AG04450 (cell line): ENCODE results near the gene SHANK1. TPM values are rescaled to one million over a fixed set of nuclear protein-coding genes. Genes with fewer than 3 reads are reported as not detected.

Experiments
- CTCF ChIA-PET: fragments of 300-600, 350-600 bp; formaldehyde crosslinking; extraction: SDS; loops from one replicate; lab custom pipeline; 2022; ENCODE audit warnings: antibody characterized with exemption, inconsistent platforms; lab: Charles Lee
- POLR2A ChIA-PET: fragments of 350-600 bp; formaldehyde crosslinking; extraction: SDS; loops from one replicate; lab custom pipeline; 2021; ENCODE audit warnings: antibody characterized with exemption, inconsistent platforms; lab: Yijun Ruan, JAX
- DNase-seq: peaks from one replicate; pipeline ENCODE4 v3.0.0-alpha.2; 2011; ENCODE audit warnings: low read depth, low spot score
- H3K27ac ChIP-seq: one replicate; pipeline ENCODE4 v1.5.1; 2012; ENCODE audit warnings: low read depth, low read length, control low read depth
- H3K27me3 ChIP-seq: one replicate; pipeline ENCODE4 v1.6.0; 2012; ENCODE audit warnings: low read length; ENCODE audit not compliant: control insufficient read depth, insufficient read depth
- H3K4me3 ChIP-seq: 2 replicates; pipeline ENCODE4 v1.5.1; 2011; ENCODE audit warnings: mild to moderate bottlenecking, low read depth, low read length, control low read depth
- H3K9me3 ChIP-seq: 2 replicates; pipeline ENCODE4 v1.5.1; 2012; ENCODE audit warnings: low read length; ENCODE audit not compliant: control insufficient read depth, insufficient read depth
- polyA plus RNA-seq: library from polyadenylated mRNA; depleted of rRNA; stranded (reverse); fragments of >200 nt; gene quantifications from 2 replicates; pipeline ENCODE4 v1.2.3, GENCODE V29; 2011
- TF ChIP-seq, protein P1 (sequence below): IDR thresholded peaks from 2 replicates; pipeline ENCODE4 v1.5.1; 2011; ENCODE audit warnings: low read depth, low read length, control low read depth, inconsistent platforms

The SHANK1 gene
- polyA plus RNA-seq, 1 experiment: 2.4 TPM

GRCh38 chr19:50646074-50646807 lies 73.4 kb downstream of the SHANK1 start:
- no peak for DNase-seq
- Histone ChIP-seq H3K27ac (peak overlapping the region; percentile 11), H3K27me3 (peaks cover 5% of the 10 kb centered on the region), H3K4me3 (no peak overlapping the region), H3K9me3 (no peaks in the 10 kb centered on the region)
- TF ChIP-seq, protein P1, sequence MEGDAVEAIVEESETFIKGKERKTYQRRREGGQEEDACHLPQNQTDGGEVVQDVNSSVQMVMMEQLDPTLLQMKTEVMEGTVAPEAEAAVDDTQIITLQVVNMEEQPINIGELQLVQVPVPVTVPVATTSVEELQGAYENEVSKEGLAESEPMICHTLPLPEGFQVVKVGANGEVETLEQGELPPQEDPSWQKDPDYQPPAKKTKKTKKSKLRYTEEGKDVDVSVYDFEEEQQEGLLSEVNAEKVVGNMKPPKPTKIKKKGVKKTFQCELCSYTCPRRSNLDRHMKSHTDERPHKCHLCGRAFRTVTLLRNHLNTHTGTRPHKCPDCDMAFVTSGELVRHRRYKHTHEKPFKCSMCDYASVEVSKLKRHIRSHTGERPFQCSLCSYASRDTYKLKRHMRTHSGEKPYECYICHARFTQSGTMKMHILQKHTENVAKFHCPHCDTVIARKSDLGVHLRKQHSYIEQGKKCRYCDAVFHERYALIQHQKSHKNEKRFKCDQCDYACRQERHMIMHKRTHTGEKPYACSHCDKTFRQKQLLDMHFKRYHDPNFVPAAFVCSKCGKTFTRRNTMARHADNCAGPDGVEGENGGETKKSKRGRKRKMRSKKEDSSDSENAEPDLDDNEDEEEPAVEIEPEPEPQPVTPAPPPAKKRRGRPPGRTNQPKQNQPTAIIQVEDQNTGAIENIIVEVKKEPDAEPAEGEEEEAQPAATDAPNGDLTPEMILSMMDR: no peak
- ChIA-PET CTCF (no interaction called here), POLR2A (no interaction called here)

DNA sequence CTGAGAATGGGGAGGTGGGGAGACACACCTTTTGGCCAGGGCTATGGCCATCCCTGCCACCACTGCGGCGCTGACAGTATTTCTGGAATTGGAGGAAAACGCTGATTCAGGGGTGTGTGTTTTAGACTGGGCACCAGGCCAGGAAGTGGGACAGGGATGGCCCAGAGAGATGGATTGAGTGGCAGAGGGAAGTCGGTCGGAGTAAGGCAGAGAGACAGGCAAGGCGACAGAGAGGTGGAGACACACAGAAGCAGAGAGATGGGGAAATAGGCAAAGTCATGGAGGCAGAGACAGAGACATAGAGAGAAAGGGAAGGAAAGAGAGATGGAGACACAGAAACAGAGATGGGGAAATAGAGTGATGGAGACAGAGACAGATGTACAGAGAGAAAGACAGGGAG lies 74.5 kb downstream of the SHANK1 start:
- POLR2A ChIA-PET: no interaction called here
- Histone ChIP-seq H3K4me3 (no peak overlapping the region), H3K27me3 (peaks cover 12% of the 10 kb centered on the region), H3K27ac (no peak overlapping the region), H3K9me3 (no peaks in the 10 kb centered on the region)
- CTCF ChIA-PET: no interaction called here
- DNase-seq: no peak
- TF ChIP-seq, protein P1: no peak

GRCh38 chr19:50644315-50644915 lies 75.2 kb downstream of the SHANK1 start:
- Histone ChIP-seq H3K9me3 (no peaks in the 10 kb centered on the region), H3K27ac (no peak overlapping the region), H3K27me3 (peaks cover 17% of the 10 kb centered on the region), H3K4me3 (no peak overlapping the region)
- ChIA-PET POLR2A (no interaction called here), CTCF (no interaction called here)
- TF ChIP-seq, protein P1: no peak
- DNase-seq: no peak

- TF ChIP-seq, protein P1: no peak
- CTCF ChIA-PET: no interaction called here
These were observed 79.2 kb downstream of the SHANK1 start for GRCh38 chr19:50640368-50640767.

More at GRCh38 chr19:50640368-50640767, 79.2 kb downstream of the SHANK1 start:
- Histone ChIP-seq H3K4me3 (no peak overlapping the region), H3K27ac (no peak overlapping the region), H3K27me3 (peaks cover 27% of the 10 kb centered on the region), H3K9me3 (peaks cover 4% of the 10 kb centered on the region)
- DNase-seq: no peak
- POLR2A ChIA-PET: no interaction called here
